ENCODE data around the gene ABL1.
"Not testable (repeated sequence)": the region's sequence is repeated elsewhere in the genome, so short reads cannot be mapped to it uniquely, and the experiment has no call there.

ABL1 gene

GRCh38 chr9:130847306-130848217 is 12.5 kb downstream of the ABL1 start:
- DNase-seq: peak in 4 of 56 donors; percentile 20 to 44 (median 28)

- not testable (repeated sequence) for DNase-seq
Observed at GRCh38 chr9:130848514-130848913, 13.5 kb downstream of the ABL1 start.

DNA sequence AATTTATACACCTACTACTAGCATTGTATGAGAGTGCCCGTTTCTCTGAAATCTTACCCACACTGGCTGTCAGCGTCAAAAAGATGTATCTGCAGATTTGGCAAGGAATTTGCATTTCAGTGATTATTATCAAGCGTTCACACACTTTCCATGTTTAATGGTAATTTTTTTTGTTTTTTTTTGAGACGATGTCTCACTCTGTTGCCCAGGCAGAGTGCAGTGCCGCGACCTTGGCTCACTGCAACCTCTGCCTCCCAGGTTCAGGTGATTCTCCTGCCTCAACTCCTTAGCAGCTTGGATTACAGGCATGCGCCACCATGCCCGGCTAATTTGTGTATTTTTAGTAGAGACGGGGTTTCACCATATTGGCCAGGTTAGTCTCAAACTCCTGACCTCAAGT is 14.3 kb downstream of the ABL1 start:
- no peak for DNase-seq

DNA sequence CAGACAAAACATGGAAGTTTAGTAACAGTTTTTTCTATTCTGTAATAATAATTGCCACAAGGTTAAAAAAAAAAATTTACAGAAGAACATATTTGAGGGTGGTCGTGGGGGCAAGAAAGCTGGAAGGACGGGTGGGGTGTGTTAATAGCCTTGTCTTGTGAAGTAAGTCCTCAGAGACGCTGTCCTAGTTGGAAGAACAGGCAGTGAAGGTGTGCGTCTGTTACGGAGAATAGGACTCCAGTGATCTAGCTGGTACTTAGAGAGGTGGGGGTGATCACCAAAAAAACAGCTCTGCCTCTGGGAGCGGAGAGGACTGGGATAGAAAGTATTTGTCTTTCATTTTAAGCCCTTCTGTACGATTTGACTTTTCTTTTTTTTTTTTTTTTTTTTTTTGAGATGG is 17.7 kb downstream of the ABL1 start:
- no peak for DNase-seq

GRCh38 chr9:130854092-130854491 is 19.0 kb downstream of the ABL1 start:
- DNase-seq: no peak

- no peak for DNase-seq
Observed at GRCh38 chr9:130854835-130855234, 19.8 kb downstream of the ABL1 start.

DNA sequence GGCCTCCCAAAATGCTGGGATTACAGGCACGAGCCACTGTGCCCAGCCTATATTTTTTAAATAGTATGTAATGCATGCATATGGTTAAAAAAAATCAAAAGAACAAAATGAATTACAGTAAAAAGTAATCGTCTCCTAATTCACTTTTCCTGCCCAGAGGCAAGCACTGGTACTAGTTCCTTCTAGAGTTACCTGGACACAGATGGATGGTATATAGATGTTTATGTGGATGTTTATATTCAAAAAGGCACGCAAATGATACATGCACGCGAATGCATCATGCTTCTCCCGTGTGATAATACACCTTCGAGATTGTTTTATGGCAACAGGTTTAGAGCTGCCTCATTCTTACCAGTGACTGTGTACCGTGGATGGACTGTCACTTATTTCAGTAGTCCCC is 21.4 kb downstream of the ABL1 start:
- no peak for DNase-seq

- peak in 1 of 56 donors; percentile 21 for DNase-seq
Observed at GRCh38 chr9:130857864-130858738, 23.0 kb downstream of the ABL1 start.

GRCh38 chr9:130858739-130859705 is 24.0 kb downstream of the ABL1 start:
- no peak for DNase-seq

DNA sequence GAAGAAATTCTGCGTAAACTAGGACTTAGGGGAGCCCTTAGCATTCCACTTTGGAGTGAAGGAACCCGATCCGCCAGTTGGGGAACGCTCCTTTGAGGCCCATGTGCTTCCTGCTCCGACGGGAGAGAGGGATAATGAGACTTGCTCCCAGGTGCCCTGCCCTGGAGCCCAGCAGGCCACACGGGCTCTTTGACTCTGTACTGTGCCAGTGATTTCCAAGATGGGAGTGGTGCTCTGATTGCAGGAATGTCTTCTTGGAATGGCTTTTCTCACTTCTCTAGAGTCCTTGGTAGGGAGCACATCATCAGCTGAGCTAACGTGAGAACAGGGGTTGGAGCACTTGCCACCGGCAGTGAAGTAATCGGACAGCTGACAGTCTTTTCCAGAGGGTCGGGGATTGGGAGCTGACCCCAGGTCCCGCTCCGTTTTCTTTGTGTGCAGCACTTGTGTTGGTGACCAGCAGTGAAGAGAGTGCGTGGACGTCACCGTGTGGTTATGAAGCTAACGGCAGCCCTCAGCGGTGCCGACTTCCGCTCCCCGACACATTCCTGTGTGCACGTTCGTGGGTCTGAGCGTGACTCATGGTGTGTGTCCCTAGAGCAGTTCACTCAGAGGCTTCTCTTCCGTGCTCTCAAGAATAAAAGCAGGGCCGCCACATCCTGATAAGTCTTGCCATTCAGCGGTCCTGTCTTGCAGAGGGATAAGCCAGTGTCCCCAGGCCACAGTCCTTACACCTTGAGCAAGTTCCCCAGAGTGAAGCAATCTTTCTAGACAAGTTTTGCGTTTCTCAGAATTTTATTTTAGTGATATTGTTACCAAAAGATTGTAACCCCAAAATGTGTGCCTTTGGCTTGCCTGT is 25.6 kb downstream of the ABL1 start:
- peak in 21 of 56 donors; percentile 22 to 68 (median 33) for DNase-seq

- no peak for DNase-seq
Observed at GRCh38 chr9:130861372-130862180, 26.5 kb downstream of the ABL1 start.

- no peak for DNase-seq
Observed at GRCh38 chr9:130862217-130862616, 27.2 kb downstream of the ABL1 start.

- no peak for DNase-seq
Observed at GRCh38 chr9:130862747-130863146, 27.7 kb downstream of the ABL1 start.

- no peak for DNase-seq
Observed at GRCh38 chr9:130864541-130864940, 29.5 kb downstream of the ABL1 start.

DNA sequence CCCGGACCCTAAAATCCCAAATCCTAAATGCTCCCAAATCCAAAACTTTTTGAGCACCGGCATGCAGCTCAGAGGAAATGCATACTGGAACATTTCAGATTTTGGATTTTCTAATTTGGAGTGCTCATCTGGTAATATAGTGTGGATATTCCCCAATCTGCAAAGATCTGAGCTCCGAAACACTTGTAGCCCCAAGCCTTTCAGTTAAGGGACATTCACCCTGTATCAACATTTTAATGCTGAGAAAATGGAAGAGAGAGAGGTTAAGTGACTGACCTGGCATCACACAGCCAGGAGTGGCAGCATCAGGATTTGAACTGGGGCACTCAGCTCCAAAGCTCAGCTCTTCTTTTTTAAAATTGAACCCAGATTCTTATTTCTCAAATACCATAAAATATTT is 30.9 kb downstream of the ABL1 start:
- no peak for DNase-seq

DNA sequence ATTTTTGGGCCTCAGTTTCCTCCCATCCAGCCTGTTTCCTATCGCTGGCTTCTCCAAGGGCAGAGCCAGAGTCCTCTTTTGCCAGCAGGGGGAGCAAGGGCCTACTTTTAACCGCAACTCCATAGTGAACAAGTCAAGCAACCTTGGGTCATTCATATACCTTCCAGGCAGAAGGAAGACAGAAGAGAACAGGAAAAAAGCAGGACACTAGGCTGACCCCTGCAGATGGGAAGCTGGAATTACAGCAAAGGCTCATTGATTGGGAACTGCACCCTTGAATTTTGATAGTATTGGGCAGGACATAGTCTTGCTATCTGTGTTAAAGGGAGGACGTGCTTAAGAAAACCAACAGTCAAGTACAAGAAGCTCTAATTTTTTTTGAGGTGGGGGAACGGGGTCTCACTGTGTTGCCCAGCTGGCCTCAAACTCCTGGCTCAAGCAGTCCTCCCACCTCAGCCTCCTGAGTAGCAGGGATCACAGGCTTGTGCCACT is 31.5 kb downstream of the ABL1 start:
- DNase-seq: peak in 36 of 56 donors; percentile 7 to 73 (median 40)

GRCh38 chr9:130867556-130867955 is 32.5 kb downstream of the ABL1 start:
- peak in 1 of 56 donors; percentile 18 for DNase-seq

GRCh38 chr9:130868230-130868629 is 33.2 kb downstream of the ABL1 start:
- DNase-seq: no peak

GRCh38 chr9:130869250-130869649 is 34.2 kb downstream of the ABL1 start:
- peak in 2 of 56 donors; percentile 23 to 34 for DNase-seq
